HCT116 (cell line): ENCODE data around the gene CTNNA2.

Experiments used
- ATF3 ChIP-seq: IDR thresholded peaks from 2 replicates; pipeline ENCODE4 v1.6.1; 2012
- EZH2 ChIP-seq: fragments of 200-600 bp; sonication (generic); IDR thresholded peaks from 2 replicates; pipeline ENCODE4 v1.6.1; 2017; ENCODE audit warnings: antibody characterized with exemption, mixed run types
- MAX ChIP-seq: IDR thresholded peaks from 2 replicates; pipeline ENCODE4 v1.6.1; 2012
- POLR2A ChIP-seq: IDR thresholded peaks from 2 replicates; pipeline ENCODE4 v1.7.0; 2011; ENCODE audit warnings: borderline replicate concordance; ENCODE audit not compliant: insufficient read depth, insufficient read length; ENCODE audit errors: extremely low read depth
- POLR2AphosphoS5 ChIP-seq: IDR thresholded peaks from 2 replicates; pipeline ENCODE4 v1.6.1; 2011; ENCODE audit warnings: mild to moderate bottlenecking, low read depth, low read length, moderate library complexity
- RAD21 ChIP-seq: IDR thresholded peaks from 2 replicates; pipeline ENCODE4 v1.6.1; 2012; ENCODE audit warnings: low read depth, mild to moderate bottlenecking
- SP1 ChIP-seq: IDR thresholded peaks from 2 replicates; pipeline ENCODE4 v1.6.1; 2012; ENCODE audit warnings: low read depth
- ZNF274 ChIP-seq: fragments of 200-500 bp; sonication (Bioruptor generic); IDR thresholded peaks from 2 replicates; pipeline ENCODE4 v1.6.1; 2014; ENCODE audit warnings: mild to moderate bottlenecking, low read depth, low read length, inconsistent platforms
- TF ChIP-seq, protein P1 (sequence below), 3 experiments: fragments of 200-600 bp in 1 of 3; sonication (generic) in 1 of 3; IDR thresholded peaks in 2 of 3; conservative IDR thresholded peaks in 1 of 3; 2 replicates each; pipeline ENCODE4 v1.5.1; 2012 to 2017; ENCODE audit warnings: low read depth in 2 of 3, low read length in 2 of 3, antibody characterized with exemption in 1 of 3, borderline replicate concordance in 1 of 3, control low read depth in 1 of 3, mild to moderate bottlenecking in 1 of 3, mixed read lengths in 1 of 3, mixed run types in 1 of 3, moderate library complexity in 1 of 3; ENCODE audit not compliant: insufficient read depth in 1 of 3
- TF ChIP-seq, protein P2 (sequence below): IDR thresholded peaks from 2 replicates; pipeline ENCODE4 v1.6.1; 2012; ENCODE audit warnings: low read depth
- TF ChIP-seq, protein P3 (sequence below): IDR thresholded peaks from 2 replicates; pipeline ENCODE4 v1.6.1; 2011; ENCODE audit warnings: mild to moderate bottlenecking, low read length, moderate library complexity; ENCODE audit not compliant: insufficient replicate concordance; ENCODE audit errors: extremely low read depth

GRCh38 chr2:79945653-79946445 is 433.0 kb downstream of the CTNNA2 start:
- TF ChIP-seq ATF3 (no peak), POLR2A (no peak), SP1 (no peak), POLR2AphosphoS5 (no peak), ZNF274 (no peak), EZH2 (no peak), MAX (no peak), RAD21 (no peak)
- TF ChIP-seq, protein P1, sequence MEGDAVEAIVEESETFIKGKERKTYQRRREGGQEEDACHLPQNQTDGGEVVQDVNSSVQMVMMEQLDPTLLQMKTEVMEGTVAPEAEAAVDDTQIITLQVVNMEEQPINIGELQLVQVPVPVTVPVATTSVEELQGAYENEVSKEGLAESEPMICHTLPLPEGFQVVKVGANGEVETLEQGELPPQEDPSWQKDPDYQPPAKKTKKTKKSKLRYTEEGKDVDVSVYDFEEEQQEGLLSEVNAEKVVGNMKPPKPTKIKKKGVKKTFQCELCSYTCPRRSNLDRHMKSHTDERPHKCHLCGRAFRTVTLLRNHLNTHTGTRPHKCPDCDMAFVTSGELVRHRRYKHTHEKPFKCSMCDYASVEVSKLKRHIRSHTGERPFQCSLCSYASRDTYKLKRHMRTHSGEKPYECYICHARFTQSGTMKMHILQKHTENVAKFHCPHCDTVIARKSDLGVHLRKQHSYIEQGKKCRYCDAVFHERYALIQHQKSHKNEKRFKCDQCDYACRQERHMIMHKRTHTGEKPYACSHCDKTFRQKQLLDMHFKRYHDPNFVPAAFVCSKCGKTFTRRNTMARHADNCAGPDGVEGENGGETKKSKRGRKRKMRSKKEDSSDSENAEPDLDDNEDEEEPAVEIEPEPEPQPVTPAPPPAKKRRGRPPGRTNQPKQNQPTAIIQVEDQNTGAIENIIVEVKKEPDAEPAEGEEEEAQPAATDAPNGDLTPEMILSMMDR (IDR thresholded peaks at IDR 0.05 in 2 of 3, conservative IDR thresholded peaks at IDR 0.05 in 1 of 3; ENCODE audit: borderline replicate concordance in 1 of 3, insufficient read depth in 1 of 3, low read depth in 2 of 3, low read length in 2 of 3): no peak
- TF ChIP-seq, protein P2, sequence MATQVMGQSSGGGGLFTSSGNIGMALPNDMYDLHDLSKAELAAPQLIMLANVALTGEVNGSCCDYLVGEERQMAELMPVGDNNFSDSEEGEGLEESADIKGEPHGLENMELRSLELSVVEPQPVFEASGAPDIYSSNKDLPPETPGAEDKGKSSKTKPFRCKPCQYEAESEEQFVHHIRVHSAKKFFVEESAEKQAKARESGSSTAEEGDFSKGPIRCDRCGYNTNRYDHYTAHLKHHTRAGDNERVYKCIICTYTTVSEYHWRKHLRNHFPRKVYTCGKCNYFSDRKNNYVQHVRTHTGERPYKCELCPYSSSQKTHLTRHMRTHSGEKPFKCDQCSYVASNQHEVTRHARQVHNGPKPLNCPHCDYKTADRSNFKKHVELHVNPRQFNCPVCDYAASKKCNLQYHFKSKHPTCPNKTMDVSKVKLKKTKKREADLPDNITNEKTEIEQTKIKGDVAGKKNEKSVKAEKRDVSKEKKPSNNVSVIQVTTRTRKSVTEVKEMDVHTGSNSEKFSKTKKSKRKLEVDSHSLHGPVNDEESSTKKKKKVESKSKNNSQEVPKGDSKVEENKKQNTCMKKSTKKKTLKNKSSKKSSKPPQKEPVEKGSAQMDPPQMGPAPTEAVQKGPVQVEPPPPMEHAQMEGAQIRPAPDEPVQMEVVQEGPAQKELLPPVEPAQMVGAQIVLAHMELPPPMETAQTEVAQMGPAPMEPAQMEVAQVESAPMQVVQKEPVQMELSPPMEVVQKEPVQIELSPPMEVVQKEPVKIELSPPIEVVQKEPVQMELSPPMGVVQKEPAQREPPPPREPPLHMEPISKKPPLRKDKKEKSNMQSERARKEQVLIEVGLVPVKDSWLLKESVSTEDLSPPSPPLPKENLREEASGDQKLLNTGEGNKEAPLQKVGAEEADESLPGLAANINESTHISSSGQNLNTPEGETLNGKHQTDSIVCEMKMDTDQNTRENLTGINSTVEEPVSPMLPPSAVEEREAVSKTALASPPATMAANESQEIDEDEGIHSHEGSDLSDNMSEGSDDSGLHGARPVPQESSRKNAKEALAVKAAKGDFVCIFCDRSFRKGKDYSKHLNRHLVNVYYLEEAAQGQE: no peak
- TF ChIP-seq, protein P3, sequence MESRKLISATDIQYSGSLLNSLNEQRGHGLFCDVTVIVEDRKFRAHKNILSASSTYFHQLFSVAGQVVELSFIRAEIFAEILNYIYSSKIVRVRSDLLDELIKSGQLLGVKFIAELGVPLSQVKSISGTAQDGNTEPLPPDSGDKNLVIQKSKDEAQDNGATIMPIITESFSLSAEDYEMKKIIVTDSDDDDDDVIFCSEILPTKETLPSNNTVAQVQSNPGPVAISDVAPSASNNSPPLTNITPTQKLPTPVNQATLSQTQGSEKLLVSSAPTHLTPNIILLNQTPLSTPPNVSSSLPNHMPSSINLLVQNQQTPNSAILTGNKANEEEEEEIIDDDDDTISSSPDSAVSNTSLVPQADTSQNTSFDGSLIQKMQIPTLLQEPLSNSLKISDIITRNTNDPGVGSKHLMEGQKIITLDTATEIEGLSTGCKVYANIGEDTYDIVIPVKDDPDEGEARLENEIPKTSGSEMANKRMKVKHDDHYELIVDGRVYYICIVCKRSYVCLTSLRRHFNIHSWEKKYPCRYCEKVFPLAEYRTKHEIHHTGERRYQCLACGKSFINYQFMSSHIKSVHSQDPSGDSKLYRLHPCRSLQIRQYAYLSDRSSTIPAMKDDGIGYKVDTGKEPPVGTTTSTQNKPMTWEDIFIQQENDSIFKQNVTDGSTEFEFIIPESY: no peak
